GM21381 (cell line): ENCODE results near the gene ARMC8.

ENCODE experiments used
- ATAC-seq: cut with Tn5 transposase; IDR thresholded peaks from one replicate; pipeline ENCODE4 v1.9.1; 2021; ENCODE audit warnings: mild to moderate bottlenecking, moderate library complexity; ENCODE audit not compliant: unreplicated experiment

The ARMC8 gene

GRCh38 chr3:138241676-138242075, 54.6 kb downstream of the ARMC8 start:
- no peak for ATAC-seq

- ATAC-seq: no peak
Measured at GRCh38 chr3:138242466-138242865, 55.4 kb downstream of the ARMC8 start.

- no peak for ATAC-seq
Measured at GRCh38 chr3:138245026-138245425, 57.9 kb downstream of the ARMC8 start.

- ATAC-seq: no peak
Measured at GRCh38 chr3:138249636-138250035, 62.5 kb downstream of the ARMC8 start.

GRCh38 chr3:138253609-138254008, 66.5 kb downstream of the ARMC8 start:
- ATAC-seq: no peak

GRCh38 chr3:138254216-138254615, 67.1 kb downstream of the ARMC8 start:
- no peak for ATAC-seq

GRCh38 chr3:138256022-138256421, 68.9 kb downstream of the ARMC8 start:
- ATAC-seq: no peak

- no peak for ATAC-seq
Measured at GRCh38 chr3:138257986-138258385, 70.9 kb downstream of the ARMC8 start.

- no peak for ATAC-seq
Measured at GRCh38 chr3:138259126-138259525, 72.0 kb downstream of the ARMC8 start.

GRCh38 chr3:138260611-138261010, 73.5 kb downstream of the ARMC8 start:
- ATAC-seq: no peak

GRCh38 chr3:138263104-138263503, 76.0 kb downstream of the ARMC8 start:
- no peak for ATAC-seq

GRCh38 chr3:138265745-138266144, 78.6 kb downstream of the ARMC8 start:
- ATAC-seq: no peak

- no peak for ATAC-seq
Measured at GRCh38 chr3:138267083-138267482, 80.0 kb downstream of the ARMC8 start.

- ATAC-seq: no peak
Measured at GRCh38 chr3:138270245-138270644, 83.1 kb downstream of the ARMC8 start.

- peak; percentile 68 for ATAC-seq
Measured at GRCh38 chr3:138271189-138271794, 84.2 kb downstream of the ARMC8 start.

GRCh38 chr3:138281561-138281960, 94.5 kb downstream of the ARMC8 start:
- no peak for ATAC-seq

- no peak for ATAC-seq
Measured at GRCh38 chr3:138282836-138283235, 95.7 kb downstream of the ARMC8 start.

- ATAC-seq: no peak
Measured at GRCh38 chr3:138284079-138284478, 97.0 kb downstream of the ARMC8 start.

- no peak for ATAC-seq
Measured at GRCh38 chr3:138284957-138285477, 97.9 kb downstream of the ARMC8 start.

GRCh38 chr3:138289260-138289659, 102.2 kb downstream of the ARMC8 start:
- no peak for ATAC-seq

- no peak for ATAC-seq
Measured at GRCh38 chr3:138289701-138290100, 102.6 kb downstream of the ARMC8 start.

- ATAC-seq: no peak
Measured at GRCh38 chr3:138296639-138297038, 109.5 kb downstream of the ARMC8 start.

- no peak for ATAC-seq
Measured at GRCh38 chr3:138297059-138297607, 110.0 kb downstream of the ARMC8 start.
